ENCODE data around the gene GPRC5D.

DNA sequence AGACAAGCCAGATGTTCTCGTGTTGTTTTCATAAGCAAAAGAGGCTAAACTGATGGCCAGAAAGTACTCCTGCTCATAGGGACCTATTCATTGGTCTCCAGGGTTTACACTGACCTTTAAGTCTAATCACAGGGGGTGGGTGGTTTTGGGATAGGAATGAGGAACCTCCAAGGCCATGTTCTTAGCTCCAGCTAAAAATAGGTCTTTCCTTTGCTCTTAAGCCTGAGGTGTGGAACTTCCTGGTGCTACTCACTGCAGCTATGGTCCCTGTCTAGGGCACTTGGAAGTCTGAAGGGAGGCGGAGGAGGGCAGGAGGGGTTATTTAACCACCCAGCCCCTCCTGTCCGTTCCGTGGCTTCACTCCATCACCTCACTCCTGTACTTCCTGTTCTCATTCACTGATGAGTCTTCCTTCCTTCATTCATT is 42.0 kb downstream of the GPRC5D start:
- no peak for TF ChIP-seq ELF1 (IDR thresholded peaks at IDR 0.05)
- no peak for TF ChIP-seq MEF2A (IDR thresholded peaks at IDR 0.05; ENCODE audit: borderline replicate concordance, low read depth)
- TF ChIP-seq, protein P1, sequence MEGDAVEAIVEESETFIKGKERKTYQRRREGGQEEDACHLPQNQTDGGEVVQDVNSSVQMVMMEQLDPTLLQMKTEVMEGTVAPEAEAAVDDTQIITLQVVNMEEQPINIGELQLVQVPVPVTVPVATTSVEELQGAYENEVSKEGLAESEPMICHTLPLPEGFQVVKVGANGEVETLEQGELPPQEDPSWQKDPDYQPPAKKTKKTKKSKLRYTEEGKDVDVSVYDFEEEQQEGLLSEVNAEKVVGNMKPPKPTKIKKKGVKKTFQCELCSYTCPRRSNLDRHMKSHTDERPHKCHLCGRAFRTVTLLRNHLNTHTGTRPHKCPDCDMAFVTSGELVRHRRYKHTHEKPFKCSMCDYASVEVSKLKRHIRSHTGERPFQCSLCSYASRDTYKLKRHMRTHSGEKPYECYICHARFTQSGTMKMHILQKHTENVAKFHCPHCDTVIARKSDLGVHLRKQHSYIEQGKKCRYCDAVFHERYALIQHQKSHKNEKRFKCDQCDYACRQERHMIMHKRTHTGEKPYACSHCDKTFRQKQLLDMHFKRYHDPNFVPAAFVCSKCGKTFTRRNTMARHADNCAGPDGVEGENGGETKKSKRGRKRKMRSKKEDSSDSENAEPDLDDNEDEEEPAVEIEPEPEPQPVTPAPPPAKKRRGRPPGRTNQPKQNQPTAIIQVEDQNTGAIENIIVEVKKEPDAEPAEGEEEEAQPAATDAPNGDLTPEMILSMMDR (IDR thresholded peaks at IDR 0.05), result no peak
- no peak for TF ChIP-seq NFIC (IDR thresholded peaks at IDR 0.05; ENCODE audit: borderline replicate concordance)
- TF ChIP-seq FOXJ3 (CRISPR knock-in tag; IDR thresholded peaks at IDR 0.05), result no peak
- TF ChIP-seq EP300 (IDR thresholded peaks at IDR 0.05; ENCODE audit: borderline replicate concordance in 1 of 2, low read depth in 1 of 2, low read length in 1 of 2), result no peak
- no peak for TF ChIP-seq RXRA (IDR thresholded peaks at IDR 0.05; ENCODE audit: borderline replicate concordance, low read depth)
- no peak for TF ChIP-seq TAF1 (IDR thresholded peaks at IDR 0.05; ENCODE audit: borderline replicate concordance, low read depth, low read length)
- no peak for TF ChIP-seq TEAD4 (IDR thresholded peaks at IDR 0.05; ENCODE audit: borderline replicate concordance, insufficient read depth)
- no peak for TF ChIP-seq GABPA (IDR thresholded peaks at IDR 0.05; ENCODE audit: low read depth)
- no peak for TF ChIP-seq CHD2 (IDR thresholded peaks at IDR 0.05; ENCODE audit: low read length, partially characterized antibody)

Measured in SK-N-SH (cell line).